ENCODE results near the gene CCDC88A. TPM values are rescaled to one million over a fixed set of nuclear protein-coding genes. Genes with fewer than 3 reads are reported as not detected.

Gene CCDC88A
- total RNA-seq, 1 experiment from 2014 or later, result 27.2 TPM

GRCh38 chr2:55431982-55432627, 12.4 kb upstream of the CCDC88A start:
- H4K20me1 ChIP-seq (ENCODE audit: insufficient read depth), result no peaks in the 10 kb centered on the region

More at GRCh38 chr2:55431982-55432627, 12.4 kb upstream of the CCDC88A start:
- no peak overlapping the region for H3K9ac ChIP-seq (ENCODE audit: low read length)
- peak overlapping the region; percentile 13 for H3K4me2 ChIP-seq (ENCODE audit: low read length)
- BruUV-seq (replicated peaks), result no TSS peak
- H3K4me3 ChIP-seq (replicated peaks in 1 of 2; ENCODE audit: low read depth in 1 of 2, low read length in 2 of 2), result no peak overlapping the region
- ChIA-PET CTCF (interaction anchor here (0.6 to 1.1 kb wide), 4 partner anchors 9 to 594 kb away, joined by 3 to 6 read pairs (median 4); no protein-coding TSS in a partner anchor), RAD21 (ENCODE audit: low non-redundant PET in 1 of 2, low total read pairs in 2 of 2, uncharacterized antibody in 2 of 2, unreplicated experiment in 2 of 2) (interaction anchor here in 1 of 2 experiments (0.7 kb wide), 1 partner anchor 87 kb away, joined by 3 read pairs; the partner anchor contains the start of gene CFAP36), POLR2A (interaction anchor here (1.1 kb wide), 1 partner anchor 12 kb away, joined by 5 read pairs; the partner anchor contains the start of gene CCDC88A)
- H3K36me3 ChIP-seq (ENCODE audit: control insufficient read depth in 1 of 2, insufficient read depth in 2 of 2, low read length in 2 of 2), result no peaks in the 10 kb centered on the region
- no peaks in the 10 kb centered on the region for H3K9me3 ChIP-seq (ENCODE audit: control insufficient read depth in 1 of 2, insufficient read depth in 1 of 2, low read depth in 1 of 2, low read length in 2 of 2)
- H3K27ac ChIP-seq (ENCODE audit: low read depth, low read length), result no peak overlapping the region
- H3K79me2 ChIP-seq (ENCODE audit: insufficient read depth, low read length), result no peaks in the 10 kb centered on the region
- DNase-seq (ENCODE audit: low read depth, low spot score), result peak; percentile 29
- peak; percentile 83 for ATAC-seq
- no peaks in the 10 kb centered on the region for H3K27me3 ChIP-seq (ENCODE audit: insufficient read depth, low read length)
- 0 out of 2 replicates have a peak, but pooled peaks have one; percentile 7 for TF ChIP-seq JUND (IDR thresholded peaks at IDR 0.05)
- peak; percentile 15; the same call in 1 of the 2 replicates for TF ChIP-seq SP1 (IDR thresholded peaks at IDR 0.05; ENCODE audit: low read depth)
- no peak for TF ChIP-seq EGR1 (IDR thresholded peaks at IDR 0.05; ENCODE audit: low read depth)
- TF ChIP-seq, protein P1, sequence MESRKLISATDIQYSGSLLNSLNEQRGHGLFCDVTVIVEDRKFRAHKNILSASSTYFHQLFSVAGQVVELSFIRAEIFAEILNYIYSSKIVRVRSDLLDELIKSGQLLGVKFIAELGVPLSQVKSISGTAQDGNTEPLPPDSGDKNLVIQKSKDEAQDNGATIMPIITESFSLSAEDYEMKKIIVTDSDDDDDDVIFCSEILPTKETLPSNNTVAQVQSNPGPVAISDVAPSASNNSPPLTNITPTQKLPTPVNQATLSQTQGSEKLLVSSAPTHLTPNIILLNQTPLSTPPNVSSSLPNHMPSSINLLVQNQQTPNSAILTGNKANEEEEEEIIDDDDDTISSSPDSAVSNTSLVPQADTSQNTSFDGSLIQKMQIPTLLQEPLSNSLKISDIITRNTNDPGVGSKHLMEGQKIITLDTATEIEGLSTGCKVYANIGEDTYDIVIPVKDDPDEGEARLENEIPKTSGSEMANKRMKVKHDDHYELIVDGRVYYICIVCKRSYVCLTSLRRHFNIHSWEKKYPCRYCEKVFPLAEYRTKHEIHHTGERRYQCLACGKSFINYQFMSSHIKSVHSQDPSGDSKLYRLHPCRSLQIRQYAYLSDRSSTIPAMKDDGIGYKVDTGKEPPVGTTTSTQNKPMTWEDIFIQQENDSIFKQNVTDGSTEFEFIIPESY (IDR thresholded peaks at IDR 0.05; ENCODE audit: extremely low read depth, insufficient replicate concordance, low read length), result no peak
- TF ChIP-seq CTCF (IDR thresholded peaks at IDR 0.05 in 2 of 3, conservative IDR thresholded peaks at IDR 0.05 in 1 of 3; ENCODE audit: borderline replicate concordance in 1 of 3, insufficient read depth in 1 of 3, low read depth in 2 of 3, low read length in 2 of 3), result peak; percentile 51 to 65 (median 55); a peak in 5 of 6 replicates
- peak; percentile 66; the same call in 1 of the 2 replicates for TF ChIP-seq CBX3 (IDR thresholded peaks at IDR 0.05; ENCODE audit: low read depth)
- peak; percentile 81 for TF ChIP-seq RAD21 (IDR thresholded peaks at IDR 0.05; ENCODE audit: low read depth)
- H3K9me2 ChIP-seq (ENCODE audit: insufficient read depth), result no peaks in the 10 kb centered on the region
- intact Hi-C loops (cut with micrococcal nuclease), result no loop called here
- H2AFZ ChIP-seq (ENCODE audit: low read depth, low read length, poor library complexity, severe bottlenecking), result peak overlapping the region; percentile 70
- H3K4me1 ChIP-seq (ENCODE audit: control insufficient read depth in 1 of 2, insufficient read depth in 2 of 2, low read length in 2 of 2), result no peaks in the 10 kb centered on the region

All from HCT116 (cell line).